Fibroblast of skin of right quadriceps (primary cell): ENCODE measurements around the gene UGT8.
"Not testable (repeated sequence)": the region's sequence is repeated elsewhere in the genome, so short reads cannot be mapped to it uniquely, and the experiment has no call there.

Experiments
- DNase-seq: peaks from one replicate; pipeline ENCODE4 v3.0.0-alpha.2; 2013

UGT8 gene

GRCh38 chr4:114606245-114606644 lies 7.6 kb downstream of the UGT8 start:
- no peak for DNase-seq

DNA sequence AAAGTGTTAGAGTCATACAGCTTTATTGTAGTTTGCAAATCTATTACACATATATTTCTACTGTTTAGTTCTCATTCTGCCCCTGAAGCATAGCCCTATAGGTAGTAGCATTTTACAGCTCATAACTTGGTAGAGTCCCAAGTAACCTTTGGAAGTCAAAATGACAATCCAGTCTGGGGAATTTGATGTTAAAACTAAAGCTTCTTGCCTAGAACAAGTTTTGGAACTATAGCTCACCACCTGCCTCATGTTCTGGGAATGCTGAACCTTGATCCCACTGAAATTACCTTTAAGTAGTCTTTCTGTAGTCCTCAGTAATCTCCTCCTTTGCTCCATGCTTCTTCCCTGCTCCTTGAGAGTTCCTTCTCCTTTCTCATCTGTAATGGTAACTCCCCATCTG lies 8.4 kb downstream of the UGT8 start:
- no peak for DNase-seq

- no peak for DNase-seq
Observed at GRCh38 chr4:114613560-114613959, 15.0 kb downstream of the UGT8 start.

DNA sequence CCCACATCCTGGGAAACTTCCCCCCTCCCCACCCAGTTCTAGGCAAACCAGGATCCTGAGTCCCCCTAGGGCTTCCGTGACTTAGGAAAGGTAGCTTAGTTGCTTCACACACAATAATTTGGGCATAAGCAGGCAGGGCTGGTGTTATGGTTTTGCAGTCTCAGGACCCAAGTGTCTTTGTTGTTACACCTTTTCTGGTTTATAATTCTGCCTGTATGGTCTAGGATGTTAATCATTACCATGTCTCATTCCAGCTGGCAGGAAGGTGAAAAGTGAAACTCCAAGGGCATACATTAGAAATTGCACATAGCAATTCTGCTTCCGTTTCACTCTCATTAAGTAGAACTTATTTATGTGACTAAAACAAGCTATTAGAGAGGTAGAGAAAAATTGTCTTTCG lies 16.8 kb downstream of the UGT8 start:
- no peak for DNase-seq

DNA sequence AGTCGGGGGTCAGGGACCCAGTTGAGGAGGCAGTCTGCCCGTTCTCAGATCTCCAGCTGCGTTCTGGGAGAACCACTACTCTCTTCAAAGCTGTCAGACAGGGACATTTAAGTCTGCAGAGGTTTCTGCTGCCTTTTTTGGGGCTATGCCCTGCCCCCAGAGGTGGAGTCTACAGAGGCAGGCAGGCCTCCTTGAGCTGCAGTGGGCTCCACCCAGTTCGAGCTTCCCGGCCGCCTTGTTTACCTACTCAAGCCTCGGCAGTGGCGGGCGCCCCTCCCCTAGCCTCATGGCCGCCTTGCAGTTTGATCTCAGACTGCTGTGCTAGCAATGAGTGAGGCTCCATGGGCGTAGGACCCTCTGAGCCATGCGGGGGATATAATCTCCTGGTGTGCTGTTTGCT lies 17.4 kb downstream of the UGT8 start:
- DNase-seq = not testable (repeated sequence)

GRCh38 chr4:114626196-114626595 lies 27.6 kb downstream of the UGT8 start:
- DNase-seq = no peak

DNA sequence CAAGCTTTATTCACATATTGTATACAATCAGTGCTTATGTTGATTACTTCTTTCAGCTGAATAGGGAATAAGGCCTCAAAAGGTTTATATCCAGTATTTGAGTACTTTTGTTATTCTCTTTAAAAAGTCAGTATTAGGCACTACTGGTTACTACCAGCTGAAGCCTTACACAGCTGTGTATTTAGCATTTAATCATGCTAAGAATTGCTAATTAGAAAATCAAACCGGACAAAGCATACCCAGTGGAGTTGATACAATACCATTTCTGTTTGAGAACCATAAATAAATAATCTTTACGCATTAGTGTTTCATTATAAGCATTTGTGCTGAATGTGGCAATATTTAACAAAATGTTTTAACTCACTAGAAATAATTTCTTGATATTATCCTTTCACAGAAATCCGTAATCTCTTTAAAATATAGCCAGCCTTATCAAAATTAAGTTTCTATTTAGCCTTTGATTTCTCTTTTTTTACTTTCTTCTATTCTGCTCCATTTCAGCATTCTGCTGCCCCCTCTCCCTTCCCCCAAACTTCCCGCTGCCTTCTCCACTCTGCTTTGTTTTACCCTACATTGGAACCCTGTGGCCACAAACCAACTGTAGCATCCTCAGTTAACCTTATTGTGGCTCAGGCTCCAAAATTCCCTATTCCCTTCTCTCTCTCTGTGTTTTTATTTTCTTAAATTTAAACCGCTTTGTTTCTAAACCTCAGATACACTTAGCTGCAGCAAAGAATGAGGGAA lies 37.8 kb downstream of the UGT8 start:
- no peak for DNase-seq

GRCh38 chr4:114642173-114642780 lies 43.7 kb downstream of the UGT8 start:
- DNase-seq = no peak

DNA sequence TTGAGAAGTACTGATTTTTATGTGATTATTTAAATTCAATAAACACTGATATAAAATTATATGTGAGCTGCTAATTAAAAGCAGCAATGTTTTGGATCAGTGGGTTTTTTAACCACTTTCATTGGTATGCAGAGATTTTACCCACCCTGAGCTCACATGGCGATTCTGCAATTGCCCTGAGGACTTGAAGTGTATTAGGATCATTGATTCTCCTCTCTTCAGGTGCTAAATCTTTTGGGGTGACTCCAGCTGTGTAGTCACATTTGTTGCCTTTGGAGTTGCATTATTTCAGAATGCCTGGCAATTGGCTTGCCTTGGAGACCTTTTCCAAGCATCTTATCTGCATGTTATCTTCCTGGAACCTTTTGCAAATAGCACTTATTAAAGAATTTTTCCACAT lies 51.3 kb downstream of the UGT8 start:
- no peak for DNase-seq

- no peak for DNase-seq
Observed at GRCh38 chr4:114653675-114654074, 55.1 kb downstream of the UGT8 start.

GRCh38 chr4:114654592-114654991 lies 56.0 kb downstream of the UGT8 start:
- no peak for DNase-seq

DNA sequence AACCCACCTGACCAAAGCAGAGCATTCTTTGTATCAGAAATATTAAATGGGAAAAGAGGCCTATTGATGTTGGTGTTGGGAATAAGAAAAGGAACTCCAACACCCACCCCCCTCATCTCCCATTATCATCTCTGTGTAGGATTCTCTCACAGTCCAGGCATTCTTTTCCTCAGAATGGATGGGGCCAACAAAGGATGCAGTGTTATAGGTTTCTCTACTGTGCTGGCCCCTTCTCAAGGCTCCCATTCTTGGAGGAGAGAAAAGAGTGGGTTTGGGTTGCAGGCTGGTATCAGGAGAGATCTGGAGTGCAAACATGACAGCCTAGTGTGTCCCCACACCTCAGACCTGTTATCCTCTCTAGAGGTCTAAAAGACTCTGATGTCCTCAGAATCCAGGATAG lies 59.6 kb downstream of the UGT8 start:
- no peak for DNase-seq

DNA sequence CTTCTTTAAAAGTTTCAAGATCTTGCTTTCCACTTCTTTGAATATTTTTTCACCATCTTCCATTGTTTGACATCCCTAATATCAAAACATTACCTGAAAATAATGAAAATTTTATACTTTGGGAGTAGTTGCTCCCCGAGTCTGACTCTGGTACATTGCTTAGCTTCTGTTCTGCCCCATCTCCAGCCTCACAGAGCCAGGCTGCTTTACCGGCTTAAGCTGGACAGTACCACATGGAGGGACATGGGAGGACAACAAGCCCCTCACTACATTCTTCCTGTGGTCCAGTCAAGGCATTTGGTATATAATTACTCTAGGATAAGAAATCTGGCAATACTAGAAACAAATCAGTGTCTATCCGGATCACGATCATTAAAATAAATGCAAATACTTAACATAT lies 60.2 kb downstream of the UGT8 start:
- no peak for DNase-seq

- DNase-seq = peak; percentile 49
Observed at GRCh38 chr4:114659386-114660008, 60.9 kb downstream of the UGT8 start.

DNA sequence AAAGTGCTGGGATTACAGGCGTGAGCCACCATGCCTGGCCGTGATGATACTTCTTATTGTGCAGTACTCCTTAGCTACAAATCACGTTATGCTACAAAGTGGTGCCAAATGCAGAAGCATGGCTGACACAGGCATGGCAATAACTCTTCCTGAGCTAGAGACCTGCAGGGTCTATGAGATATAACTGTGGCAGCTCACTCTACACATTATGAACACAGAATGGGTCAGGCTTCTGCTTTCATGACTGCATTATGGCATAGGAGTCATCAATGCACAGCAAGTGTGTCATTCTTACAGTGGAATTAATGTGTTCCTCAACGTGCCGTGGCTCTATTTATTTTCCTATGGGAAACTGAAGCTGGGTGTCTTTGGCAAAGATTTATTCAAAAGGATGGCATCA lies 64.5 kb downstream of the UGT8 start:
- DNase-seq = no peak

DNA sequence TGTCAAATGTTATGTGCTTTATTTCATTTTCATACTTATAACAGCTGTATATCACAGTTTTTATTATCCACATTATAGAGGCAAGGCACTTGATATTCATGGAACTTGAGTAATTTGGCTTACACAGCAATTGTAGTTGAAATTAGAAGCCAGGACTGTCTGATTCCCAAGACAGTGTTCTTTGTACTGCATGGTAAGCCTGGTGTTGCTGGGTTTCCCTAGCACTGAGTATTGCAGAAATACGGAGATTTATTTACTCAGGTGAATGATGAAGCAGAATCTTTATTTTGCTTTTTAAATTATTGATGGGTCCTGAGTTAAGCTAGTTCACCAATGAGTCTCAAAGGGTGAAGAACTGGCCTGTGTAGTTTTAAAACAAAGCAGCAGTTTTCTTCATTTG lies 70.0 kb downstream of the UGT8 start:
- DNase-seq = no peak

- not testable (repeated sequence) for DNase-seq
Observed at GRCh38 chr4:114670733-114671132, 72.1 kb downstream of the UGT8 start.

DNA sequence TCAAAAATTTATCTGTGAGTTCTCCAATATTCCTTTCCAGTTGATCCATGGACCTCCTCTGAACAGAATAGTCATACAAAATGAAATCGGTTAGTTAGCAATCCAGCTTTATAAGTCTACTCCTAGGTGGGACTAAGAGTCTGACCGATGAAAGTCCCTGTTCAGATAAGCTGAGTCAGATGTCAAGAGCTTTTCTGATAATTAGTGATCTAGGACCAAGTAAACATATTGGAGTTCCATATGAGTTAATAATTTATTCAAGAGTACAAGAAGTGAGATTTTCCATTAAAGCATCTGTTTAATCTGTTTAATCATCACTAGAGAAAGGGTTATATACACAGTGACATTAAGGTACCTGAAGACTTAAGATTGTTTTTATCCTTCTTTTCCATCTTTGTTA lies 74.7 kb downstream of the UGT8 start:
- DNase-seq = no peak

- DNase-seq = no peak
Observed at GRCh38 chr4:114674080-114674479, 75.5 kb downstream of the UGT8 start.

- no peak for DNase-seq
Observed at GRCh38 chr4:114677346-114677979, 78.9 kb downstream of the UGT8 start.

DNA sequence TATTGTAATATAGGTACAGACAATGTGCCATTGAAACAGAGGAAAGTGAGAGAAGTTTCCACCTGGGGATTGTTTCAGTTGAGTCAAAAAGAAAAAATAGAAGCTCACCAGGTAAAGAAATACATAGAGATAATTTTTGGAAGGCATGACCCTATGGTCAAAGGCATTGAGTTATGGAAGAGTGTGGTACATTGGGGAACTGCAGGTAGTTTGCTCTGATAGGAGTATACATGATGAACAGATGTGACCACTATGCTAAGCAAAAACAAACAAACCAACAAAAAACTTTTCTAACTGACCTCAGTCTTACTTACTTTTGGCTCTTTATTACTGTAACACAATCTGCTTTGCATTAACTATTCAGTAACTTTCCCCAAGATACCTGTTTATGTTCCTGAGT lies 85.9 kb downstream of the UGT8 start:
- DNase-seq = no peak

- DNase-seq = no peak
Observed at GRCh38 chr4:114688059-114688458, 89.5 kb downstream of the UGT8 start.

DNA sequence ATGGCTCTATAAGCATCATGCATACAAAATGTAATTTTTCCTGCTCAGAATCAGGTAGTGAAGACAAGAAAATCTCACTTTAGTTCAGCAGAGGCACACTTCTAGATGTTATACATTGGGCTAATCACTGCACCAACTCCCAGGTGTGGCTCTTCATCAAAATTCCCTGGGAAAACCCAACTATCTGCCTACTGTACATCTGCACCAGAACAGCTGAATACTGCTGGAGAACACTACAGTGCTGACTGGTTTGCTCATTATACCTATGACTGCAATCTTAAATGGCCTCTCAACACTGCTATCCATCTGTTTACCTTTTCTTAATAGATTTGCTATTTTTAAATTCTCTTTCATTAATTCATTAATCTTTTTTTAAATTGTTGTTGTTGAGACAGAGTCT lies 92.0 kb downstream of the UGT8 start:
- DNase-seq = no peak

DNA sequence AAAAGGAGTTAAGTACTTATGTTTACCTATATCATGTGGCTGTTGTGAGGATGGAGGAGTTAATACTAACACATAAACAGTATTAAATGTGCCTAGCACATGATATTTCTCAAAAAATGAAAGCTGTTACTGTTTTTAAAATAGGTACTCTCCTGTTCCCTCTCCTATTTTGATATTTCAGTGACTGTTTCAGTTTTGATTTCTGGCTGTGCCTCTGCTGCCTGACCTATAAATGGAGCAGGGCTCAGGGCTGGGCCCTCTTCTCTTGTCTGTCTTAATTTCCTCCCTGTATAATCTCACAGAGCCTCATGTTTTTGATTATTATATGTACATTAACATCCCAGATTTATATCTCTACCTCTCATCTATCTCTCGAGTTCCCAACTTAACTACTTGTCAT lies 93.3 kb downstream of the UGT8 start:
- DNase-seq = no peak
